Measurements from ENCODE around the gene SUSD6. TPM values are rescaled to one million over a fixed set of nuclear protein-coding genes. Genes with fewer than 3 reads are reported as not detected.

Gene SUSD6
- total RNA-seq, 3 donors from 2014 or later: 97.4 to 108 (median 103) TPM

- peaks cover 75% of the 10 kb centered on the region for H3K4me1 Mint-ChIP-seq (ENCODE audit: low read depth)
- no peak for ATAC-seq
- H3K9me3 Mint-ChIP-seq: no peaks in the 10 kb centered on the region
- no peak for DNase-seq
- no peaks in the 10 kb centered on the region for H3K27me3 Mint-ChIP-seq (ENCODE audit: low read depth)
- H3K36me3 Mint-ChIP-seq (ENCODE audit: insufficient read depth): peaks cover 27% of the 10 kb centered on the region
- H3K4me3 Mint-ChIP-seq: no peak overlapping the region
These were observed 89.2 kb downstream of the SUSD6 start for GRCh38 chr14:69700575-69700974.

- H3K27me3 Mint-ChIP-seq (ENCODE audit: low read depth): no peaks in the 10 kb centered on the region
- DNase-seq (no peak), ATAC-seq (no peak)
- peaks cover 71% of the 10 kb centered on the region for H3K4me1 Mint-ChIP-seq (ENCODE audit: low read depth)
- H3K36me3 Mint-ChIP-seq (ENCODE audit: insufficient read depth): peaks cover 31% of the 10 kb centered on the region
- H3K4me3 Mint-ChIP-seq: no peak overlapping the region
- no peaks in the 10 kb centered on the region for H3K9me3 Mint-ChIP-seq
These were observed 89.9 kb downstream of the SUSD6 start for GRCh38 chr14:69701291-69701690.

GRCh38 chr14:69701857-69702256 lies 90.5 kb downstream of the SUSD6 start:
- Mint-ChIP-seq H3K4me3 (no peak overlapping the region), H3K9me3 (no peaks in the 10 kb centered on the region), H3K36me3 (ENCODE audit: insufficient read depth) (peaks cover 34% of the 10 kb centered on the region), H3K27me3 (ENCODE audit: low read depth) (no peaks in the 10 kb centered on the region), H3K4me1 (ENCODE audit: low read depth) (peaks cover 65% of the 10 kb centered on the region)
- no peak for DNase-seq
- no peak for ATAC-seq

- DNase-seq: no peak
- H3K4me1 Mint-ChIP-seq (ENCODE audit: low read depth): peaks cover 56% of the 10 kb centered on the region
- no peaks in the 10 kb centered on the region for H3K27me3 Mint-ChIP-seq (ENCODE audit: low read depth)
- H3K4me3 Mint-ChIP-seq: no peak overlapping the region
- no peak for ATAC-seq
- H3K36me3 Mint-ChIP-seq (ENCODE audit: insufficient read depth): peaks cover 35% of the 10 kb centered on the region
- H3K9me3 Mint-ChIP-seq: no peaks in the 10 kb centered on the region
These were observed 91.9 kb downstream of the SUSD6 start for GRCh38 chr14:69703047-69704039.

- Mint-ChIP-seq H3K4me3 (no peak overlapping the region), H3K36me3 (ENCODE audit: insufficient read depth) (peaks cover 36% of the 10 kb centered on the region), H3K4me1 (ENCODE audit: low read depth) (peaks cover 51% of the 10 kb centered on the region), H3K9me3 (no peaks in the 10 kb centered on the region), H3K27me3 (ENCODE audit: low read depth) (no peaks in the 10 kb centered on the region)
- DNase-seq: no peak
- no peak for ATAC-seq
These were observed 92.9 kb downstream of the SUSD6 start for GRCh38 chr14:69704319-69704718.

- Mint-ChIP-seq H3K9me3 (no peaks in the 10 kb centered on the region), H3K27me3 (ENCODE audit: low read depth) (no peaks in the 10 kb centered on the region), H3K36me3 (ENCODE audit: insufficient read depth) (peaks cover 45% of the 10 kb centered on the region), H3K4me1 (ENCODE audit: low read depth) (peaks cover 46% of the 10 kb centered on the region), H3K4me3 (no peak overlapping the region)
- no peak for ATAC-seq
- DNase-seq: no peak
These were observed 94.3 kb downstream of the SUSD6 start for GRCh38 chr14:69705706-69706105.

GRCh38 chr14:69708049-69708448 lies 96.7 kb downstream of the SUSD6 start:
- Mint-ChIP-seq H3K4me1 (ENCODE audit: low read depth) (peaks cover 41% of the 10 kb centered on the region), H3K4me3 (no peak overlapping the region), H3K27me3 (ENCODE audit: low read depth) (no peaks in the 10 kb centered on the region), H3K36me3 (ENCODE audit: insufficient read depth) (peaks cover 60% of the 10 kb centered on the region), H3K9me3 (no peaks in the 10 kb centered on the region)
- no peak for ATAC-seq
- DNase-seq: no peak

GRCh38 chr14:69708586-69709560 lies 97.5 kb downstream of the SUSD6 start:
- Mint-ChIP-seq H3K36me3 (ENCODE audit: insufficient read depth) (peaks cover 55% of the 10 kb centered on the region), H3K9me3 (no peaks in the 10 kb centered on the region), H3K4me1 (ENCODE audit: low read depth) (peaks cover 38% of the 10 kb centered on the region), H3K4me3 (no peak overlapping the region), H3K27me3 (ENCODE audit: low read depth) (no peaks in the 10 kb centered on the region)
- no peak for DNase-seq
- peak; percentile 74 to 80 for ATAC-seq

- ATAC-seq (no peak), DNase-seq (no peak)
- Mint-ChIP-seq H3K27me3 (ENCODE audit: low read depth) (no peaks in the 10 kb centered on the region), H3K4me1 (ENCODE audit: low read depth) (peaks cover 43% of the 10 kb centered on the region), H3K4me3 (no peak overlapping the region), H3K9me3 (no peaks in the 10 kb centered on the region), H3K36me3 (ENCODE audit: insufficient read depth) (peaks cover 50% of the 10 kb centered on the region)
These were observed 99.0 kb downstream of the SUSD6 start for GRCh38 chr14:69710378-69710777.

GRCh38 chr14:69711065-69711464 lies 99.7 kb downstream of the SUSD6 start:
- ATAC-seq: no peak
- H3K9me3 Mint-ChIP-seq: no peaks in the 10 kb centered on the region
- no peaks in the 10 kb centered on the region for H3K27me3 Mint-ChIP-seq (ENCODE audit: low read depth)
- H3K4me1 Mint-ChIP-seq (ENCODE audit: low read depth): peaks cover 46% of the 10 kb centered on the region
- H3K36me3 Mint-ChIP-seq (ENCODE audit: insufficient read depth): peaks cover 47% of the 10 kb centered on the region
- no peak for DNase-seq
- H3K4me3 Mint-ChIP-seq: no peak overlapping the region

- no peak overlapping the region for H3K4me3 Mint-ChIP-seq
- no peaks in the 10 kb centered on the region for H3K9me3 Mint-ChIP-seq
- DNase-seq (no peak), ATAC-seq (no peak)
- no peaks in the 10 kb centered on the region for H3K27me3 Mint-ChIP-seq (ENCODE audit: low read depth)
- peaks cover 47% of the 10 kb centered on the region for H3K36me3 Mint-ChIP-seq (ENCODE audit: insufficient read depth)
- H3K4me1 Mint-ChIP-seq (ENCODE audit: low read depth): peaks cover 50% of the 10 kb centered on the region
These were observed 100.1 kb downstream of the SUSD6 start for GRCh38 chr14:69711477-69711876.

- Mint-ChIP-seq H3K4me1 (ENCODE audit: low read depth) (peaks cover 55% of the 10 kb centered on the region), H3K9me3 (no peaks in the 10 kb centered on the region), H3K4me3 (no peak overlapping the region), H3K36me3 (ENCODE audit: insufficient read depth) (peaks cover 42% of the 10 kb centered on the region), H3K27me3 (ENCODE audit: low read depth) (no peaks in the 10 kb centered on the region)
- ATAC-seq (no peak), DNase-seq (no peak)
These were observed 100.6 kb downstream of the SUSD6 start for GRCh38 chr14:69711881-69712560.

GRCh38 chr14:69712599-69713088 lies 101.2 kb downstream of the SUSD6 start:
- no peak for DNase-seq
- Mint-ChIP-seq H3K27me3 (ENCODE audit: low read depth) (no peaks in the 10 kb centered on the region), H3K9me3 (no peaks in the 10 kb centered on the region), H3K36me3 (ENCODE audit: insufficient read depth) (peaks cover 39% of the 10 kb centered on the region), H3K4me1 (ENCODE audit: low read depth) (peaks cover 56% of the 10 kb centered on the region), H3K4me3 (no peak overlapping the region)
- no peak for ATAC-seq

Measured in activated T-cell treated with anti-CD3 and anti-CD28 coated beads, Interleukin-2, amount 50 U/mL, for 4 hours (primary cell).